Measurements from ENCODE around the gene DENND6A.
"Not testable (repeated sequence)": the region's sequence is repeated elsewhere in the genome, so short reads cannot be mapped to it uniquely, and the experiment has no call there.

Gene DENND6A

GRCh38 chr3:57624801-57625200 lies 68.1 kb downstream of the DENND6A start:
- DNase-seq = no peak

- no peak for DNase-seq
Observed at GRCh38 chr3:57622362-57622761, 70.5 kb downstream of the DENND6A start.

GRCh38 chr3:57617739-57618138 lies 75.1 kb downstream of the DENND6A start:
- no peak for DNase-seq

DNA sequence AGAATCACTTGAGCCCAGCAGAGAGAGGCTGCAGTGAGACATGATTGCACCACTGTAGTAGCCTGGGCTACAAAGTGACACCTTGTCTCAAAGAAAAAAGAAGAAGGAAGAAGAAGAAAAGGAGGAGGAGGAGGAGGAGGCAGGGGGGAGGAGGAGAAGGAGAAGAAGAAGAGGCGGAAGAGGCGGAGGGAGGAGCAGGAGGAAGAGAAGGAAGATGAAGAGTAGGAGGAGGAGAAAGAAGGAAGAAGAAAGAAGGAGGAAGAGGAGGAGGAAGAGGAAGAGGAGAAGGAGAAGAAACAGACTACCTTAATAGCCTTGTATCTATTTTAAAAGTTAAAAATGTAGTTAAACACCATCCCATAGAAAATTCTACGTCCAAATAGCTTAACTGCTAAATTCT lies 76.6 kb downstream of the DENND6A start:
- DNase-seq = no peak

GRCh38 chr3:57611870-57612269 lies 81.0 kb downstream of the DENND6A start:
- not testable (repeated sequence) for DNase-seq

GRCh38 chr3:57605683-57606082 lies 87.2 kb downstream of the DENND6A start:
- DNase-seq = no peak

DNA sequence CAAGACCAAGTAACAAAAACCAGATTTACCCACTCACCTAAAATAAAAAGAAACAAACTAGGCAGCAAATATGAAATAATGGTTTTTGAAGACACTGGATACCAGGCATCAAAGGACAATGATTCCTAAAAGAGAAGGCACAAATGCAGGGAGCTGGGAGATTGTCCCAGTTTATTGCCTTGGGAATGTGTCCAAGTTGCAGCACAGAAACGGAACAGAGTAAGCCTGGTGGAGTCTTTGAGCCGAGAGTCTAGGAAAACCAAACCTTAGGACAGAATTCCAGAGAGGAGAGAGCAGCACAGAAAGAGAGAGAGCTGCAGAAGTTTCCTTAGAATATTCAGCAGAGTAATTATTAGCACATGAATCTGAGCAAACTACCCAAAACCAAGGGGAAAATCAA lies 87.9 kb downstream of the DENND6A start:
- DNase-seq = no peak

GRCh38 chr3:57600195-57600594 lies 92.7 kb downstream of the DENND6A start:
- DNase-seq = no peak

DNA sequence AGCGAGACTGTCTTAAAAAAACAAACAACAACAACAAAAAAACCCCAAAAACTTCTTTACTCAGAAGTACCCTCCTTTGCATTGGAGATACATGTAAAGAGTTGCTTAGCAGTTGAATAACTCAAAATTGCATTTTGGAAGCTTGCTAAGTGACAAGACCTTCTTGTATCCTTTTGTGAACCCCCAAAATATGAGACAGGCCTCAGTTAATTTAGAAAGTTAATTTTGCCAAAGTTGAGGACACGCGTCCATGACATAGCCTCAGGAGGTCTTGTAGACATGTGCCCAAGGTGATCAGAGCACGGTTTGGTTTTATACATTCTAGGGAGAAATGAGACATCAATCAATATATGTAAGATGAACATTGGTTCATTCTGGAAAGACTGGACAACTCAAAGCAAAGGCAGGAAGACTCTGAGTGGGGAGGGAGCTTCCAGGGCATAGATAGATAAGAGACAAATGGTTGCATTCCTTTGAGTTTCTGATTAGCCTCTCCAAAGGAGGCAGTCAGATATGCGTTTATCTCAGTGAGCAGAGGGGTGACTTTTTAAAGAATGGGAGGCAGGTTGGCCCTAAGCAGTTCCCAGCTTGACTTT lies 94.0 kb downstream of the DENND6A start:
- DNase-seq = no peak

DNA sequence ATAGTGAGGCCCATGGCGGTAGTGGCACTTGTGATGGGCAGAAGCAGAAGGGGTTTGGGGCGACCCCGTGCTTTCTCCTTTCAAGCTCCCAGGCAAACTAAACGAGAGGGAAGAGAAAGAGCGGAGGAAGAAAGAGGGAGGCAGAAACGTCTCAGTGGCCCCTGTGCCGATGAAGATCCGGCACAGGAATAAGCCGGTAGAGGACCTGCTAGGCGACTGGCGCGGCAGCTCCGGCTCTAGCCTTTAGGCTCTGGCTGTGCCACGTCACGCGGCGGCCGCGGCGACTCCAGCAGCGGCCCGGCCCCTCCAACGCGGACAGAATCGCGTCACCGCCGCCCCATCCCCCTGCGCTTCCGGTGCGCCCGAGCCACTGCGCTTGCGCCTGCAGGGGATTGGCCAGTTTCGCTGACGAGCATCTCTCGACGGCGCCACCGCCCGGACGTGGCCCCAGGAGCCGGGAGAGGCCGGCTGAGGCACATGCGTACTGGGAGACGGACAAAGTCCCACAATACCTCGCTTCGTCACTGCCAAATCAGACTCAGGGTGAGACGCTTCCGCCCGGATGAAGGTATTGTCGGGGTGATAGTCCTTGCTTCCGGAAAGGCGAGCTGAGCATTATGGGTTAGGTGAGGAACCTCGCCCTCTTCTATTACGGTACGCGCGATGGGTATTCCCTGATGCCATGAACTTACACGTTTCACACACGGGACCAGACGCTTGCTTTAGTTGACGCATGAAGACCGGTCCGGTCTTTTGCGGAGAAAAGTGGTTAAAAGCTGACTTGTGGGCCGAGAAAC lies 95.6 kb downstream of the DENND6A start, which contains the start of gene ARF4:
ARF4 (minus strand) TSS at position 218 of the 797 bp plus-strand sequence; CDS start at position 14, 204 bp downstream.
- peak; percentile 99 for DNase-seq

- peak; percentile 74 for DNase-seq
Observed at GRCh38 chr3:57596495-57597126, 96.3 kb downstream of the DENND6A start.

DNA sequence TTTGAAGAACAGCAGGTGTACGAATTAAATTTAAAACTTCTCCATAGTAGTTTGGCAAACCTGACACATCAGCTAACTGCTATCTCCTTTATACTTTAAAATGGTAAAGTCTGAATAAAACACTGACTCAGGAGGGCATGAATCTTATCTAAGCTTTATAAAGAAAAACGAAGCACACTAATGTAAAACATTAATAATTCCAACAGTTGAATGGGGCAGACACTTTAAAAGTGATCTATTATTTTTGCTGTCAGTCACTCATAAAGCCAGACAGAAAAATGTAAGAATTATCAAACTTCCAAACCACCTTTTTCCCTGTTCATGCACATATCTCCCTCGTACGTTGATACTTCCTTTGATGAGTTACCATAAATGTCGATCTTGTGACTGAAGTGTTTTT lies 98.3 kb downstream of the DENND6A start:
- no peak for DNase-seq

GRCh38 chr3:57594144-57594543 lies 98.7 kb downstream of the DENND6A start:
- no peak for DNase-seq

DNA sequence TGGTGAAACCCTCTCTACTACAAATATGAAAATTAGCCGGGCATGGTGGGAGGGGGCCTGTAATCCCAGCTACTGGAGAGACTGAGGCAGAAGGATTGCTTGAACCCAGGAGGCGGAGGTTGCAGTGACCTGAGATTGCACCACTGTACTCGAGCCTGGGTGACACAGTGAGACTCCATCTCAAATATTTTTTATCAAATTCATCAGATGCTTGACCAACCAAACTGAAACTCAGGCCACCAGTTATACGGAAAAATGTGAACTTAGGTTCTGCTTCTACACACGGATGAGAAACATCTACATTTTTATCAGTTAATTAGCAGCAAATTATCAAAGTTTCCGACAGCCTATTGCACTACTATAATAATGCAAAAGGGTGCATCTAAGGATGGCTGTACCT lies 100.6 kb downstream of the DENND6A start:
- DNase-seq = no peak

- no peak for DNase-seq
Observed at GRCh38 chr3:57587905-57588304, 105.0 kb downstream of the DENND6A start.

GRCh38 chr3:57586778-57587177 lies 106.1 kb downstream of the DENND6A start:
- no peak for DNase-seq

DNA sequence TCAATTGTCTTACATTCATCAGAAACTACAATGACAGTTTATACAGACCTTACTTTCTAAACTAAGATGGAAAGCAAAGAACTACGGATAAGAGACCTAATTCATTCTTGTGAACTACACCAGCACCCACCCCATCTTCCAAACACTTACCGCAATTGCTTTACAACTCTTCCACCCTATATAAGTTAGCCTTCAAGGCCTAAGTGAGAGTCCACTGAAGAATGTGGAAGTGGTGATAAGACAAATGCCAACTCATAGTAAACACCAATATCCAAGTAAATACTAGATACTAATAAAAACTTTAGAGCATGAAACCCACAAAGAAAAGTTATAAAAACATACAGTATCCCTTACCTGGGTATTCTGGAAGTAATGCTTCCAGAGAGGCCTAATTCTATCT lies 109.3 kb downstream of the DENND6A start:
- DNase-seq = no peak

DNA sequence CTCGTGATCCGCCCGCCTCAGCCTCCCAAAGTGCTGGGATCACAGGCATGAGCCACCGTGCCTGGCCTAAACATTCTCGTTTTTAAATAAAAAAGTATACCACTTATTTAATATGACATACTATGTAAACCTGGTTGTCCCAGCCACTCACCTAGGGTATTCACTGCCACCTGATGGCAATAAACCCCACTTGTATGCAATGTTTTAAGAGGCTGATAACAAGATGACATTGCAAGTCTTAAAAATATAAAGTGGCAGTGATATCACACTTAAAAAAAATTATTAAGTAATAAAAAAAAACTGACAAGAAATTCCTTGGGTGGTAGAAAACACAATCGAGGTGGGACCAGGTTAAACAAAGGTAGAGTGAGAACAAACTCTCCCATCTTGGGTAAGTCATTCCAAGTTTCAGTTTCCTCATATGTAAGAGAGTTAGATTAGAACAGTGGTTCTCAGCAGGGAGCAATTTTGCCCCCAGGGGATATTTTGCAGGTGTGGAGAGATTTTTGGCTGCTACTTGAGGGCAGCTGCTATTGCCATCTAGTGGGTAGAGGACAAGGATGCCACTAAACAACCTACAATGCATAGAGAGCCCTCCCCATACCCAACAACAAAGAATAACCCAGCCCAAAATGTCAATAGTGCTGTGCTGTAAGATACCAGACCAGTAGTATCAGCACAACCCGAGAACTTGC lies 110.3 kb downstream of the DENND6A start:
- peak; percentile 64 for DNase-seq

DNA sequence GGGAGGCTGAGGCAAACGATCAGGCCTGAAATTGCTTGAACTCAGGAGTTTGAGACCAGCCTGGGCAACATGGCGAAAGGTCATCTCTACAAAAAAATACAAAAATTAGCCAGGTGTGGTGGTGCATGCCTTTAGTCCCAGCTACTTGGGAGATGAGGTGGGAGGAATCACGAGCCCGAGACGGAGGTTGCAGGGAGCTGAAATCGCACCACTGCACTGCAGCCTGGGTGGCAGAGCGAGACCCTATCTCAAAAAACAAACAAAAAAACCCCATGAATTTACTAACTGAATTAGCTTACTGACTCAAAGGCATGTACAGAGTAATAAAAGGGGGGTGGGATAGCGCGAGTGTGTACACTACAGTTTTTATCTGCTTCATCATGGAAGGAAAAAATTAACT lies 115.1 kb downstream of the DENND6A start:
- no peak for DNase-seq

DNA sequence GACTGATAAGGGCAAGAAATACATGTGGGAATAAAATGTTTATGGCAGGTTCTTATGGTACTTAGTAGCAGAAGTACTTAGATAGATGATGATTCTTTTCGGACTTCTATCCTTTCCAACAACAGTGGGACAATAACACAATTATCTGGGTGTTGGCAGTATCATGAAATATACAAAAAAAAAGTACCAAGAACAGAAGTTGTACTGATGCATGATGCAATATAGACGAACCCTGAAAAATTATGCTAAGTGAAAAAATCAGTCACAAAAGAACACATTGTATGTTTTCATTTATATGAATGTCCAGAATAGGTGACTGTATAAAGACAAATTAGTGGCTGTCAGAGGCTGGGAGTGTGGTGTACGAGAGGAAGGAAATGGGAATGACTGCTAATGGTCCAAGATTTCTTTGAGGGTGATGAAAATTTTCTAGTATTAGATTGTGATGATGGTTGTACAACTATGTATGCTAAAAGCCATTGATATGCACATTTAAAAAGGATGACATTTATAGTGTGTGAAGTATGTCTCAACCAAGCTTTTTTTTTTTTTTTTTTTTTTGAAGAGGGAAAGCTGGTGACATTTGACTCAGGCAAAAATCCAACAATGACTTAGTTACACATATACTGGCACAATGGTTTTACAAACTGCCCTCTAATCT lies 116.8 kb downstream of the DENND6A start:
- no peak for DNase-seq
